ENCODE measurements around the gene KIAA1958. TPM values are rescaled to one million over a fixed set of nuclear protein-coding genes. Genes with fewer than 3 reads are reported as not detected.

The KIAA1958 gene
- total RNA-seq, 2 experiments from 2014 or later, result 6.7 to 7.6 TPM

DNA sequence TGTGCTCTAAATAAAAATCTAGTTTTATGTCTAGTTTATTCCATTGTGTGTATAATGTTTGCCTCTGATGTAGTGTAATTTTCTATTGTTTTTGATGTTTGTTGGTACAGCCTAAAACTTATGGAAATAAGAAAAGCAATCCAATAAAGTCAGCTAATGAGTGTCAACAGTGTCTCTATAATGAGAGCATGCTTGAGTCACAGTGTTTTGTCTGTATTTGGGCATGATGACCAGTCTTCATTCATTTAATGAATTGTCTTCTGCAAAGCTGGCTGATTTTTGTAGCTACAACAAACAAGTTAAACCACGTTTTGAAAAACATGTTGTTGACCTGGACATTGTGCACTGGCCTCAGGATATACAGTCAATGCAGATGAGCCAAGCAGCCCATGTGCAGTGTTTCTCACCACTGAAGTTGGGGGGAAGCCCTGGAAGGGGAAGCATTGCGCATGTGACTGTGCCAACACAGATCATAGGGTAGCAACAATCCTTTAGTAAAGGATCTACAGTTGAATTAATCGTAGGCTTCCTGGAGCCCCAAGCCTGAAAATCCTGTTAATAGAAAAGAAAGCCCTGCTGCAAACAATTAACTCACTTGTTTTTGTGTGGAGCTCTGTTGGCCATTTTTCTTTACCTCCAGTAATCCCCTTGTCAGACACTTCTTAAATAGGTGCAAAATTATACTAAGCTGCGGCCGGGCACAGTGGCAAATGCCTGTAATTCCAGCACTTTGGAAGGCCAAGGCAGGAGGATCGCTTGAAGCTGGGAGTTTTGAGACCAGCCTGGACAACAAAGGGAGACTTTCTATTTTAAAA is 143.3 kb downstream of the KIAA1958 start:
- H3K9me3 Mint-ChIP-seq, result no peaks in the 10 kb centered on the region
- intact Hi-C loops (cut with micrococcal nuclease), result no loop called here
- CTCF ChIA-PET, result interaction anchor here (0.7 kb wide), 1 partner anchor 12 kb away, joined by 3 read pairs; no protein-coding TSS in a partner anchor
- no peaks in the 10 kb centered on the region for H3K4me1 Mint-ChIP-seq (ENCODE audit: low read depth)
- no peaks in the 10 kb centered on the region for H3K36me3 Mint-ChIP-seq (ENCODE audit: low read depth)
- no peak overlapping the region for H3K4me3 Mint-ChIP-seq
- no peaks in the 10 kb centered on the region for H3K27me3 Mint-ChIP-seq (ENCODE audit: low read depth)
- DNase-seq, result no peak
- no peak overlapping the region for H3K27ac Mint-ChIP-seq

DNA sequence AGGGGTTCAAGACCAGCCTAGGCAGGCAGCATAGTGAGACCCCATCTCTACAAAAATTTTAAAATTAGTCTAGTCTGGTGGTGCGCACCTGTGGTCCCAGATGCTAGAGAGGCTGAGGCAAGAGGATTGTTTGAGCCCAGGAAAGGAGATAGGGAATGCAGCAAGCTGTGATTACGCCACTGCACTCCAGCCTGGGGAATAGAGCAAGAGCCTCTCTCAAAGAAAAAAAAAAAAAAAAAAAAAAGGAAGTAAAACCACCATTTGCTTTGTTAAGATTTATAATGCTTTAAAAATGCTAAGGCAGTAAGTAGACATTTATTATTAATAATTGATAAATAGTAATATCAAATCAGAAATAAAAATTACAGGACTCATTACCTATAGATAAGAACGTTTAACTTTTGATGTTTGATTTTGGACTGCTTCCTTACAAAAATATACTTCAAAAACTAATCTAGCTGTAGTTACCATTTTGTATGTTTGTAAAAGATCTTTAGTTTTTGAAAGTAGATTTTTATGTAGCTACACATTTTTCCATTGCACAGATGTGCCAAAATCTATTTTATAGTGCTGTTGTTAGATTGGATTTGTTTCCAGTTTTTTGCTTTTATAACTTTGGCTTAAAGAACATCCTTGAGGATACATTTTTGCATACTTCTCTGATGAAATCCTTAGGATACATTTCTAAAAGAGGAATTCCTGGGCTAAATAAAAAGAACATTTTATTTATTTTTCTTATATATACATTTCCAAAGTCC is 144.9 kb downstream of the KIAA1958 start:
- Mint-ChIP-seq H3K36me3 (ENCODE audit: low read depth) (no peaks in the 10 kb centered on the region), H3K9me3 (no peaks in the 10 kb centered on the region), H3K4me3 (no peak overlapping the region), H3K4me1 (ENCODE audit: low read depth) (no peaks in the 10 kb centered on the region), H3K27me3 (ENCODE audit: low read depth) (no peaks in the 10 kb centered on the region), H3K27ac (no peak overlapping the region)
- CTCF ChIA-PET, result no interaction called here
- no peak for DNase-seq
- intact Hi-C loops (cut with micrococcal nuclease), result no loop called here

DNA sequence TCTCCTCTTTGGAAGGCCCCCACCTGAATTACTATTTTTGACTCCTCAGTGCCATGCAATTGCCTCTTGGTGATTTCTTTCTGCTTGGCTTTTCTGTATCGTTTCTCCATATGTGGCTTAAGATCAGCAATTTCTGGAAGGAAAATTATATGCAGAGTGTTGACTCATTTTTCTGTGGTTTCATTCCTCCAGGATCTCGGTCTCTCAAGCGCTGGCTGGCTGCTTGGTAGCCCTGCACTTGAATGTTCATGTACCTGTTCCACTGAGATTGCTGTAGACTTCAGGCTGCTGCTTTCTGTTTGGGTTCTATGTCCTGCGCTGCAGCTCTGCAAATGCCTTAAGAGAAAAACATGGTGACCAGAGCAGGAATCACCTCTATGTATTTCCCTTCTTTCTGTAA is 153.7 kb downstream of the KIAA1958 start:
- H3K27ac Mint-ChIP-seq, result no peak overlapping the region
- intact Hi-C loops (cut with micrococcal nuclease), result no loop called here
- CTCF ChIA-PET, result no interaction called here
- H3K27me3 Mint-ChIP-seq (ENCODE audit: low read depth), result no peaks in the 10 kb centered on the region
- no peak overlapping the region for H3K4me3 Mint-ChIP-seq
- H3K9me3 Mint-ChIP-seq, result peaks cover 12% of the 10 kb centered on the region
- H3K36me3 Mint-ChIP-seq (ENCODE audit: low read depth), result peaks cover 16% of the 10 kb centered on the region
- no peak for DNase-seq
- H3K4me1 Mint-ChIP-seq (ENCODE audit: low read depth), result no peaks in the 10 kb centered on the region

DNA sequence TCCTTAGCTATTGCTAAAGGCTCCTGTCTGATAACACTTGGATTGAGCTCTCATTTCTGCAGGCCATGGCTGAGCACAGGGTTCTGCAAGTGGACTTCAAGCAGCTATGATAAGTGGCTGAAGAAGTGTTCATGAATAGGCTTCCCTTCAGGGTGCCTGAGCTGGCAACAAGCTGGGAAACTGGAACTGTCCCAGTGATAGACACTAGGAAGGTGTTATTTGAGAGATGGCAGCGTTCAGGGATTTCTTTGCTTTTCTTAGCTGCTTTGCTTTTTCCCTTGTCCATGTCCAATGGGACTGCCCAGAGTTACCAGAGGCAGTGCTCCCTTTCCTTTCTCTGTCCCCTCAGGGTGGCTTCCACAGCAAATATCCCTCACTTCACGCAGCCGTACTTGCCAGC is 155.5 kb downstream of the KIAA1958 start:
- CTCF ChIA-PET, result no interaction called here
- intact Hi-C loops (cut with micrococcal nuclease), result no loop called here
- no peaks in the 10 kb centered on the region for H3K27me3 Mint-ChIP-seq (ENCODE audit: low read depth)
- no peak for DNase-seq
- H3K9me3 Mint-ChIP-seq, result peaks cover 17% of the 10 kb centered on the region
- H3K4me3 Mint-ChIP-seq, result no peak overlapping the region
- H3K27ac Mint-ChIP-seq, result no peak overlapping the region
- H3K36me3 Mint-ChIP-seq (ENCODE audit: low read depth), result peaks cover 31% of the 10 kb centered on the region
- H3K4me1 Mint-ChIP-seq (ENCODE audit: low read depth), result no peaks in the 10 kb centered on the region

DNA sequence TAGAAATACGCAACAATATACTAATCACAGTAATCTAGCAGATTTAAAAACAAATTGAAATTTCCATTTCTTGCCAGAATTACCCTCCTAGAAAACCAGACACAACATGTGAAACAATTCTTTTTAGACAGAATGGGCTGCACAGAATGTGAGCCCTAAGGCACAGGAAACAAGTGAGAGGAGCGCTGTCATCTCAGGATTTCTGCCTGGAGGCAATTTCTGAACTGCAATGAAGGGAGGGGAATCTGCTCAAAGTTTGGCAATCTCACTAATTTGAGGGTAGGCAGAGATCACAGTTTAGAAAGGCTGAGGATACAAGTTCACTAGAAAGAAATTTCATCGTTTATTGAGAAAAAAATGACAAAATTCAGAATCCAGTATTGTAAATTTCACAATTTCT is 161.0 kb downstream of the KIAA1958 start:
- no peak overlapping the region for H3K27ac Mint-ChIP-seq

DNA sequence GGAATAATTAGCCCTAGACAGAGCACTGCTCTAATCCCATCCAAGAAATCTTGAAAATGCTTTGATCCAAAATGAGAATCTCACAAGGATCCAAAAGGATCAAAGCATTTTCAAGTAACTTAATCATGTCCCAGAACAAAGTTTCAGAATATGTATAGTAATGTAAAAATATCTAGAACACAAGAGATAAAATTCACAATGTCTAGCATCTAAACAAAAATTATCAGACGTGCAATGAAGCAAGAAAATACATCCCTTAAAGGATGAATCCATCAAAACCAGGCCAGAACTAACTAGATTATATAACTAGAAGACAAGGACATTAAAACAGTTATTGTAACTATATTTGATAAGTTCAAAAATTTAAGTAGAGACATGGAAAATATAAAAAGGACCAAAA is 162.0 kb downstream of the KIAA1958 start:
- CTCF ChIA-PET, result interaction anchor here (0.6 kb wide), 1 partner anchor 10 kb away, joined by 3 read pairs; no protein-coding TSS in a partner anchor
- Mint-ChIP-seq H3K36me3 (ENCODE audit: low read depth) (peaks cover 33% of the 10 kb centered on the region), H3K4me1 (ENCODE audit: low read depth) (no peaks in the 10 kb centered on the region), H3K9me3 (peaks cover 26% of the 10 kb centered on the region), H3K27ac (no peak overlapping the region), H3K4me3 (no peak overlapping the region), H3K27me3 (ENCODE audit: low read depth) (no peaks in the 10 kb centered on the region)
- no peak for DNase-seq
- intact Hi-C loops (cut with micrococcal nuclease), result no loop called here

More for the DNA sequence above, 161.0 kb downstream of the KIAA1958 start:
- no peak for DNase-seq
- Mint-ChIP-seq H3K9me3 (peaks cover 26% of the 10 kb centered on the region), H3K4me1 (ENCODE audit: low read depth) (no peaks in the 10 kb centered on the region), H3K27me3 (ENCODE audit: low read depth) (no peaks in the 10 kb centered on the region), H3K36me3 (ENCODE audit: low read depth) (peaks cover 33% of the 10 kb centered on the region), H3K4me3 (no peak overlapping the region)
- CTCF ChIA-PET, result interaction anchor here (0.7 kb wide), 1 partner anchor 339 kb away, joined by 3 read pairs; no protein-coding TSS in a partner anchor
- intact Hi-C loops (cut with micrococcal nuclease), result no loop called here

DNA sequence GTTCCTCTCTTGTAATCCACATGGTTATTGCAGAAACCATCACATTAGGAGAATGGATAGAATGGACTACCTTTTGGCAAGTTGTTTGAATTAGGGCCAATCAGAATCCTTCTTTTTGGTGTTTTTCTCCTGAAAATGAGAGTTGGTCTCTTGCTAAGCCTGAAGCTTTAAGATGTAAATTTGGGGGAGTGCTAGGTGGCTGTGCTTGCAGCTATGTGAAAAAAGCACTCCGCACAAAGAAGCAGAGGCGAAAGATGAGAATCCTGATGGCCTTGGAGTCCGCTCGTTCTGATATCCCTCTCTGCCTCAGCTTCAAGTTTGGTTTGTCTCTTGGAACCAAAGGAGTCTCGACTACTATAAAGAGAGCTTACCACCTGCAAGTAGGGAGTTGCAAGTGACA is 167.7 kb downstream of the KIAA1958 start:
- Mint-ChIP-seq H3K4me1 (ENCODE audit: low read depth) (no peaks in the 10 kb centered on the region), H3K27me3 (ENCODE audit: low read depth) (no peaks in the 10 kb centered on the region), H3K9me3 (peaks cover 1% of the 10 kb centered on the region), H3K36me3 (ENCODE audit: low read depth) (peaks cover 2% of the 10 kb centered on the region), H3K27ac (no peak overlapping the region), H3K4me3 (no peak overlapping the region)
- CTCF ChIA-PET, result no interaction called here
- intact Hi-C loops (cut with micrococcal nuclease), result no loop called here
- no peak for DNase-seq

DNA sequence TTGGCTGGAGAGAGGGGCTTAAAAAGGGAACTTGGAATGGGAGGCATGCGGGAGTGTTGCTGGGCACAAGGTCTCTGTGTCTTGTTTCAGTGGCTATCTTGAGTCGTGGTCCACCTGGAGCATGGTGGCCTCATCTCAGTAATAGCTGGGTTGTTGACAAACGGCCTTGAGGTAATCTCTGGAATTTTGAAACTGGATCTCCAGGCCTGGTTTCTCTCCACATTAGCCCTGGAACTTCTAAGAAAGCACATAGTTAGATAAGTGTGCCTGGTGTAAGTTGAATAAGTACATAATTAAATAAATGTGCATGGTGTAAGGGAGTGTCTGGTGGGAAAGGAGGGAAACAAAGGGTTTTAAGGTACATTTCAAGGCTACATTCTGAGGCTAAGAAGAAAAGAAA is 169.0 kb downstream of the KIAA1958 start:
- intact Hi-C loops (cut with micrococcal nuclease), result no loop called here
- no peak overlapping the region for H3K27ac Mint-ChIP-seq
- no peaks in the 10 kb centered on the region for H3K27me3 Mint-ChIP-seq (ENCODE audit: low read depth)
- H3K4me1 Mint-ChIP-seq (ENCODE audit: low read depth), result no peaks in the 10 kb centered on the region
- no peaks in the 10 kb centered on the region for H3K9me3 Mint-ChIP-seq
- DNase-seq, result no peak
- CTCF ChIA-PET, result interaction anchor here (0.7 kb wide), 1 partner anchor 137 kb away, joined by 3 read pairs; no protein-coding TSS in a partner anchor
- H3K4me3 Mint-ChIP-seq, result no peak overlapping the region
- peaks cover 2% of the 10 kb centered on the region for H3K36me3 Mint-ChIP-seq (ENCODE audit: low read depth)

DNA sequence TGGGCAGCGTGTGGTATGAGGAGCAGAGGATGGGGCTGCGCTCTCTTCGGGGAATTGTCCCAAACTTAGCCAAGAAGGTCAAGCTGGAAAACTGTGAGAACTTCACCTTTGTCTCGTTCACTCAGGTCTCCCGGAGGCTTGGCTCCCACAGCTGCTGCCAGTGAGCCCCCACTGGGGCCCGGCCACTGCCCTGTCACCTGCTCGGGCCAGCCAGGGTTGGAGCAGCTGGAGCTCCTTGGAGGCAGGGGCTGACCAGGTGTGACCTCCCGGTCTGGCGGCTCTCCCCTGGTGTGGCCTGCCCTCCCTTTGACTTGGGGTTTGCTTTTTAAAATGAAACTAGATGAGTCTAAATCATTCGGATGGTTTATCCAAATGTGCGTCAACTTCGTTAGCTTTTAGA is 173.3 kb downstream of the KIAA1958 start:
- H3K36me3 Mint-ChIP-seq (ENCODE audit: low read depth), result peaks cover 2% of the 10 kb centered on the region
- no peak overlapping the region for H3K27ac Mint-ChIP-seq
- no peaks in the 10 kb centered on the region for H3K9me3 Mint-ChIP-seq
- no peaks in the 10 kb centered on the region for H3K27me3 Mint-ChIP-seq (ENCODE audit: low read depth)
- intact Hi-C loops (cut with micrococcal nuclease), result no loop called here
- CTCF ChIA-PET, result interaction anchor here (0.6 kb wide), 1 partner anchor 271 kb away, joined by 5 read pairs; no protein-coding TSS in a partner anchor
- DNase-seq, result no peak
- no peak overlapping the region for H3K4me3 Mint-ChIP-seq
- no peaks in the 10 kb centered on the region for H3K4me1 Mint-ChIP-seq (ENCODE audit: low read depth)

DNA sequence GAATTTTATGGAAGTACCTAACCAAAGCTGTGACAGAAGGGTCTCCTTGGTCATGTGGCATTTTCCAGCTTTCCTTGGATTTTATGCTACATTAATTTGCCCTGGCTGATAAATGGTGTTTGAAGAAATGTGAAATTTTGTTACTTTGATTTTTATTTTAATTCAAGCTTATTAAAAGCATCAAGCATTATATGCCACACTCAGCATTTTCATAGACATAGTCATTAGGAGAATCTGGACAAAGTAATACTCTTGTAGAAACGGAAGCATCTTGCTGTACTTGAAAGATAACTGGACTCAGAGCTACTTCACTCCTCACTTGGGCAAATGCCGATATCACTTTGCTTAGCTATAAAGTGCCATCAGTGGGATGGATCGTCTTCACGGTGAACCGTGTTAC is 177.1 kb downstream of the KIAA1958 start:
- no peaks in the 10 kb centered on the region for H3K4me1 Mint-ChIP-seq (ENCODE audit: low read depth)
- H3K4me3 Mint-ChIP-seq, result no peak overlapping the region
- CTCF ChIA-PET, result interaction anchor here (0.6 to 1.6 kb wide), 4 partner anchors 219 to 1270 kb away, joined by 4 to 7 read pairs (median 4); no protein-coding TSS in a partner anchor
- H3K27ac Mint-ChIP-seq, result no peak overlapping the region
- H3K27me3 Mint-ChIP-seq (ENCODE audit: low read depth), result no peaks in the 10 kb centered on the region
- peaks cover 2% of the 10 kb centered on the region for H3K36me3 Mint-ChIP-seq (ENCODE audit: low read depth)
- DNase-seq, result no peak
- intact Hi-C loops (cut with micrococcal nuclease), result no loop called here
- no peaks in the 10 kb centered on the region for H3K9me3 Mint-ChIP-seq

DNA sequence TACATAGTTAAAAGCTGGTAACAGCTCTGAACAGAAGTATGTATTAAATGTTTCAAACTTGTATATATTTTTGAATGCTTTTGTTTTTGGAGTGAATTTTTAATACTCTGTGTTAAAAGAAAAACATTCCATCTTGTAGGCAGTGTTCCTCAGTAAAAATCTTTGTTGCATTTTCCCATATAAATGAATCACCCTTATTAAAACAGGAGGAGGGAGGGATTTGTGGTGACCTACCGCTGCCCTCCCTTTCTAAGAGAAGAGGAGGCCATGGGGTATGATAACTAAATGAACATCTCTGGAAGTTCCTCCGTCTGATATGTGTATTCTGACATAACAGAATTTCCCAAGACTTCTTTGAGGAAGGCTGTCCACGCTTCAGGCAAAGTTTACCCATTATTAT is 177.9 kb downstream of the KIAA1958 start:
- Mint-ChIP-seq H3K36me3 (ENCODE audit: low read depth) (no peaks in the 10 kb centered on the region), H3K4me3 (no peak overlapping the region), H3K27ac (no peak overlapping the region), H3K27me3 (ENCODE audit: low read depth) (no peaks in the 10 kb centered on the region), H3K4me1 (ENCODE audit: low read depth) (no peaks in the 10 kb centered on the region), H3K9me3 (no peaks in the 10 kb centered on the region)
- DNase-seq, result no peak
- intact Hi-C loops (cut with micrococcal nuclease), result no loop called here
- CTCF ChIA-PET, result interaction anchor here (1.1 to 1.6 kb wide), 2 partner anchors 220 to 238 kb away, joined by 4 to 7 read pairs; no protein-coding TSS in a partner anchor

DNA sequence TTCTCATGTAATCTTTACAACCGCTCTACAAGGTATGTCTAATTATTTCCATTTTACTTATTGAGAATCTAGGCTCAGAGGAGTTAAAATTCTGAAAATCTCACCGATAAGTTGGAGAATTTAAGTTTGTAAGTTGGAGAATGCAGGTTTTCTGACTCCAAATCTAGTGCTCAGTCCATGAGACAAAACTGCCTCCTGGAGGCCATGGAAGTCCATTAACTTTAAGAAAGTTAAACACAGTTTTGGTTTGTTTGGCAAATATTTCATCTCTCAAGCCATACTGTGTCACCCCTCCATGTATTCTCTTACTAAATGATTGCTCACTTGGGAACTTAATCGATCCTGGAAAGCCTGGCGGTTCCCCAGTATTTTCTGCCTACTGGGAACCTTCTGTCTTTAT is 178.7 kb downstream of the KIAA1958 start:
- Mint-ChIP-seq H3K27ac (no peak overlapping the region), H3K4me1 (ENCODE audit: low read depth) (no peaks in the 10 kb centered on the region), H3K9me3 (no peaks in the 10 kb centered on the region), H3K4me3 (no peak overlapping the region), H3K36me3 (ENCODE audit: low read depth) (no peaks in the 10 kb centered on the region), H3K27me3 (ENCODE audit: low read depth) (no peaks in the 10 kb centered on the region)
- CTCF ChIA-PET, result no interaction called here
- no peak for DNase-seq
- intact Hi-C loops (cut with micrococcal nuclease), result no loop called here

Data from activated naive CD4-positive, alpha-beta T cell treated with anti-CD3 and anti-CD28 coated beads for 36 hours (primary cell).